IMR-90 (cell line): ENCODE results near the gene KCNMA1. TPM values are rescaled to one million over a fixed set of nuclear protein-coding genes. Genes with fewer than 3 reads are reported as not detected.

ENCODE experiments used
- ATAC-seq: fragments of 200-7000 bp; cut with Tn5 transposase; 2 replicates; pipeline ENCODE4 v1.9.1; 2020; ENCODE audit warnings: low read depth, mild to moderate bottlenecking, moderate library complexity
- BruUV-seq: library from RNA; stranded (reverse); fragments of 400-500 nt; replicated peaks from 2 replicates; lab custom pipeline; 2021; lab: Mats Ljungman, UMichigan
- CTCF ChIA-PET: fragments of 300-600 bp; formaldehyde crosslinking; extraction: SDS; loops from one replicate; lab custom pipeline; 2021; ENCODE audit warnings: antibody characterized with exemption; lab: Yijun Ruan, JAX
- POLR2A ChIA-PET: fragments of 300-600 bp; sonication (Branson Sonifier 250); formaldehyde crosslinking; loops from one replicate; lab custom pipeline; 2022; ENCODE audit warnings: antibody characterized with exemption; ENCODE audit not compliant: unreplicated experiment; lab: Charles Lee
- DNase-seq: peaks from one replicate; pipeline ENCODE4 v3.0.0; 2013
- H2AFZ ChIP-seq: replicated peaks from 2 replicates; pipeline ENCODE3; 2013; ENCODE audit warnings: low read length, mild to moderate bottlenecking; ENCODE audit not compliant: poor library complexity
- H2AK5ac ChIP-seq: 2 replicates; pipeline ENCODE4 v1.6.1; 2013; ENCODE audit warnings: low read depth, low read length, inconsistent platforms
- H2AK9ac ChIP-seq: replicated peaks from 2 replicates; pipeline ENCODE3; 2013; ENCODE audit warnings: mild to moderate bottlenecking, low read depth, low read length, moderate library complexity; ENCODE audit not compliant: poor library complexity
- H2BK120ac ChIP-seq: 2 replicates; pipeline ENCODE4 v1.6.1; 2013; ENCODE audit warnings: low read depth, low read length, inconsistent platforms
- H2BK15ac ChIP-seq: 3 replicates; pipeline ENCODE4 v1.6.1; 2013; ENCODE audit warnings: low read depth, low read length, inconsistent platforms
- H2BK20ac ChIP-seq: 2 replicates; pipeline ENCODE4 v1.6.1; 2013; ENCODE audit warnings: low read depth, mild to moderate bottlenecking, inconsistent platforms, low read length, moderate library complexity
- H2BK5ac ChIP-seq: 2 replicates; pipeline ENCODE4 v1.6.1; 2013; ENCODE audit warnings: mild to moderate bottlenecking, low read depth, low read length, inconsistent platforms; ENCODE audit not compliant: poor library complexity, severe bottlenecking
- H3K14ac ChIP-seq: replicated peaks from 2 replicates; pipeline ENCODE4 v1.6.1; 2013; ENCODE audit warnings: low read depth, low read length, inconsistent platforms
- H3K18ac ChIP-seq: 2 replicates; pipeline ENCODE4 v1.6.1; 2013; ENCODE audit warnings: low read depth, low read length, control low read depth
- H3K23ac ChIP-seq: 2 replicates; pipeline ENCODE4 v1.6.1; 2013; ENCODE audit warnings: low read depth, low read length, inconsistent platforms
- H3K27ac ChIP-seq: 2 replicates; pipeline ENCODE4 v1.5.1; 2013; ENCODE audit warnings: mild to moderate bottlenecking, control low read depth, low read length; ENCODE audit not compliant: insufficient read depth
- H3K27me3 ChIP-seq: 2 replicates; pipeline ENCODE4 v1.6.1; 2013; ENCODE audit warnings: low read length; ENCODE audit not compliant: control insufficient read depth, insufficient read depth
- H3K36me3 ChIP-seq: 2 replicates; pipeline ENCODE4 v1.6.1; 2013; ENCODE audit warnings: low read length, mixed read lengths; ENCODE audit not compliant: control insufficient read depth, insufficient read depth
- H3K4ac ChIP-seq: 2 replicates; pipeline ENCODE4 v1.6.1; 2013; ENCODE audit warnings: low read depth, low read length, inconsistent platforms
- H3K4me1 ChIP-seq: 2 replicates; pipeline ENCODE4 v1.6.1; 2013; ENCODE audit warnings: low read length, mixed read lengths; ENCODE audit not compliant: control insufficient read depth, insufficient read depth
- H3K4me2 ChIP-seq: 2 replicates; pipeline ENCODE4 v1.6.1; 2013; ENCODE audit warnings: low read depth, mild to moderate bottlenecking, control low read depth, low read length, moderate library complexity
- H3K4me3 ChIP-seq: 2 replicates; pipeline ENCODE4 v1.5.1; 2013; ENCODE audit warnings: low read depth, mild to moderate bottlenecking, control low read depth, low read length, moderate library complexity; ENCODE audit not compliant: insufficient read depth
- H3K56ac ChIP-seq: 2 replicates; pipeline ENCODE4 v1.6.1; 2013; ENCODE audit warnings: low read length, inconsistent platforms; ENCODE audit not compliant: insufficient read depth; ENCODE audit errors: extremely low read depth
- H3K79me1 ChIP-seq, 2 experiments: 2 replicates each; pipeline ENCODE4 v1.6.1; 2013; ENCODE audit warnings: low read length in 2 of 2, inconsistent platforms in 1 of 2, low read depth in 1 of 2
- H3K9ac ChIP-seq: 2 replicates; pipeline ENCODE4 v1.6.1; 2013; ENCODE audit warnings: low read depth, low read length, control low read depth
- H3K9me1 ChIP-seq: 2 replicates; pipeline ENCODE4 v1.6.1; 2013; ENCODE audit warnings: low read length, inconsistent platforms; ENCODE audit not compliant: insufficient read depth
- H3K9me3 ChIP-seq: 2 replicates; pipeline ENCODE4 v1.6.1; 2013; ENCODE audit warnings: low read length; ENCODE audit not compliant: control insufficient read depth, insufficient read depth
- H4K20me1 ChIP-seq: 2 replicates; pipeline ENCODE4 v1.6.1; 2013; ENCODE audit warnings: low read length, inconsistent platforms; ENCODE audit not compliant: insufficient read depth
- H4K5ac ChIP-seq: 2 replicates; pipeline ENCODE4 v1.6.1; 2013; ENCODE audit warnings: mild to moderate bottlenecking, low read depth, low read length, control low read depth
- H4K8ac ChIP-seq, 2 experiments: 2 replicates each; pipeline ENCODE4 v1.6.1; 2013; ENCODE audit warnings: low read depth in 2 of 2, low read length in 2 of 2, control low read depth in 1 of 2, inconsistent platforms in 1 of 2
- H4K91ac ChIP-seq: 2 replicates; pipeline ENCODE4 v1.6.1; 2013; ENCODE audit warnings: low read depth, low read length, inconsistent platforms; ENCODE audit not compliant: insufficient read depth
- USF2 ChIP-seq: fragments of 150-350 bp; IDR thresholded peaks from 2 replicates; pipeline ENCODE4 v1.6.1; 2017; ENCODE audit warnings: mild to moderate bottlenecking, antibody characterized with exemption, low read length, low read depth
- WGBS, 2 experiments: methylation state at CpG; one replicate each; pipeline versions ENCODE4 v1.1.5 to v1.1.7; 2013; ENCODE audit warnings: missing lambda C conversion rate in 2 of 2; ENCODE audit not compliant: insufficient read length in 1 of 2; ENCODE audit errors: extremely low coverage in 2 of 2; 5-methylcytosine and 5-hydroxymethylcytosine counted together
- dilution Hi-C: fragments of 300-500 bp; cut with HindIII; formaldehyde crosslinking; loops from one replicate; pipeline ENCODE4 v1.14.3; 2018; ENCODE audit warnings: low sequenced_read_pairs; ENCODE audit not compliant: unreplicated experiment
- in situ Hi-C: fragments of 300-500 bp; cut with MboI; formaldehyde crosslinking; loops from 3 replicates; pipeline ENCODE4 v1.14.3; 2019; ENCODE audit warnings: low sequenced_read_pairs, inconsistent platforms, mixed read lengths
- intact Hi-C: fragments of 100-400 bp; cut with micrococcal nuclease; formaldehyde crosslinking; loops from 2 replicates; pipeline ENCODE4 v1.10.0; 2022
- polyA plus RNA-seq, 3 experiments: library from polyadenylated mRNA; depleted of rRNA; stranded (reverse); fragments of >200 nt; gene quantifications; 2 replicates each; pipeline ENCODE4 v1.2.3, GENCODE V29; 2012; ENCODE audit warnings: low replicate concordance in 1 of 3
- total RNA-seq: library from RNA; depleted of rRNA; stranded (reverse); fragments of >200 nt; gene quantifications from 2 replicates; pipeline ENCODE4 v1.2.3, GENCODE V29; 2012

KCNMA1 gene
- total and polyA plus RNA-seq, 2 of the 4 experiments (the other 2 are of a cell fraction), result 25.6 to 29.6 TPM

DNA sequence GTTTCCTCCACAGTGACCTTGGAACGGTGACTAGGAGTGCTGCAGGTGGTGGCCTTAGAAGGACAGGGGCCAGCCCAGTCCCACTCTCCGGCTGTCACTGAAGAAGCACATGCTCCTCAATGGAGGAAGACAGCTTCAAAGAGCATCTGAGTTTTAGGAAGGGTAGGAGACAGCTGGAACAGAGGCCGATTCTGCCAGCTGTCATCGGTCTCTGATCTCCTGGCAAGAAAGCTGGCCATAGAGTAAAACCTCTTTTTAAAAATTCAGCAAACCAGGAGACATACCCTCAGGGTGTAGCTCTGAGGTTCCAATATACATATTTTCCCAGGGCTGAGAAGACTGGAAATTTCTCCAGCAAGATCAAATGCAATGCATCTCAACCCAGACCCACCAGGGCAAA lies 55.9 kb downstream of the KCNMA1 start:
- no peak overlapping the region for H4K91ac ChIP-seq
- no peaks in the 10 kb centered on the region for H4K20me1 ChIP-seq
- DNase-seq (no peak), ATAC-seq (no peak)
- H3K27ac ChIP-seq, result no peak overlapping the region
- H3K4me3 ChIP-seq, result no peak overlapping the region
- H3K79me1 ChIP-seq, result peaks cover 3 to 17% of the 10 kb centered on the region in 2 experiments; a peak in 2 of 4 replicates
- WGBS, 2 experiments, result no CpG with 5 or more reads among the region's 4 CpGs
- no peak overlapping the region for H3K4ac ChIP-seq
- no peak overlapping the region; the same call in 1 of the 2 replicates for H2AK5ac ChIP-seq
- no peaks in the 10 kb centered on the region for H3K36me3 ChIP-seq
- no peak overlapping the region for H4K8ac ChIP-seq
- dilution Hi-C loops, result no loop called here
- ChIA-PET POLR2A (no interaction called here), CTCF (no interaction called here)
- H2BK15ac ChIP-seq, result no peak overlapping the region
- H3K14ac ChIP-seq, result no peak overlapping the region
- H2BK5ac ChIP-seq, result no peak overlapping the region
- H3K9ac ChIP-seq, result no peak overlapping the region
- peaks cover 21% of the 10 kb centered on the region for H3K9me1 ChIP-seq
- no peak overlapping the region for H2AFZ ChIP-seq
- H3K27me3 ChIP-seq, result no peaks in the 10 kb centered on the region
- H3K18ac ChIP-seq, result no peak overlapping the region
- no peaks in the 10 kb centered on the region for H3K9me3 ChIP-seq
- peak overlapping the region; percentile 3; the same call in 1 of the 2 replicates for H2BK120ac ChIP-seq
- intact Hi-C loops, result loop anchor here (10.0 kb wide), 1 partner anchor 47 kb away; no protein-coding TSS in a partner anchor
- no peak overlapping the region for H4K5ac ChIP-seq
- no peak for TF ChIP-seq USF2
- no peak overlapping the region for H3K23ac ChIP-seq
- no TSS peak for BruUV-seq
- peaks cover 11% of the 10 kb centered on the region for H3K4me1 ChIP-seq
- no peak overlapping the region; the same call in 1 of the 2 replicates for H2BK20ac ChIP-seq
- no peak overlapping the region for H2AK9ac ChIP-seq
- in situ Hi-C loops, result no loop called here
- H3K4me2 ChIP-seq, result no peak overlapping the region
- no peak overlapping the region for H3K56ac ChIP-seq
